HG03565 (cell line): Measurements from ENCODE around the gene JAK1.
"Not testable (repeated sequence)": the region's sequence is repeated elsewhere in the genome, so short reads cannot be mapped to it uniquely, and the experiment has no call there.

Source experiments
- ATAC-seq: cut with Tn5 transposase; IDR thresholded peaks from one replicate; pipeline ENCODE4 v1.9.1; 2021; ENCODE audit warnings: mild to moderate bottlenecking, moderate library complexity; ENCODE audit not compliant: unreplicated experiment

Gene JAK1

GRCh38 chr1:64966158-64966971 lies at the start of gene JAK1:
JAK1 (minus strand) TSS chr1:64966549; CDS start chr1:64886264, 80,285 bp downstream.
- ATAC-seq = peak; percentile 63

GRCh38 chr1:65014321-65014720 lies 48.0 kb upstream of the JAK1 start:
- no peak for ATAC-seq

GRCh38 chr1:65011983-65012382 lies 45.6 kb upstream of the JAK1 start:
- ATAC-seq = no peak

- no peak for ATAC-seq
Measured at GRCh38 chr1:65009724-65010420, 43.5 kb upstream of the JAK1 start.

GRCh38 chr1:65009176-65009575 lies 42.8 kb upstream of the JAK1 start:
- no peak for ATAC-seq

- ATAC-seq = no peak
Measured at GRCh38 chr1:65006806-65007205, 40.5 kb upstream of the JAK1 start.

GRCh38 chr1:65003316-65003664 lies 36.9 kb upstream of the JAK1 start:
- ATAC-seq = no peak

- ATAC-seq = peak; percentile 59
Measured at GRCh38 chr1:65002508-65003315, 36.4 kb upstream of the JAK1 start.

- ATAC-seq = no peak
Measured at GRCh38 chr1:65002156-65002507, 35.8 kb upstream of the JAK1 start.

- no peak for ATAC-seq
Measured at GRCh38 chr1:65001231-65001792, 35.0 kb upstream of the JAK1 start.

- not testable (repeated sequence) for ATAC-seq
Measured at GRCh38 chr1:64998425-64998948, 32.1 kb upstream of the JAK1 start.

GRCh38 chr1:64996541-64997257 lies 30.4 kb upstream of the JAK1 start:
- no peak for ATAC-seq

GRCh38 chr1:64995316-64995715 lies 29.0 kb upstream of the JAK1 start:
- ATAC-seq = no peak

GRCh38 chr1:64986903-64987871 lies 20.8 kb upstream of the JAK1 start:
- ATAC-seq = peak; percentile 98

GRCh38 chr1:64984737-64985136 lies 18.4 kb upstream of the JAK1 start:
- no peak for ATAC-seq

GRCh38 chr1:64984106-64984505 lies 17.8 kb upstream of the JAK1 start:
- ATAC-seq = no peak

- ATAC-seq = no peak
Measured at GRCh38 chr1:64983110-64983509, 16.8 kb upstream of the JAK1 start.

- no peak for ATAC-seq
Measured at GRCh38 chr1:64981601-64982533, 15.5 kb upstream of the JAK1 start.
